CD8-positive, alpha-beta memory T cell (primary cell): ENCODE results near the gene NFIX. TPM values are rescaled to one million over a fixed set of nuclear protein-coding genes. Genes with fewer than 3 reads are reported as not detected.

ENCODE experiments used
- CTCF ChIA-PET: fragments of 350-600 bp; sonication (Branson Sonifier 250); formaldehyde crosslinking; loops from one replicate; lab custom pipeline; 2021; ENCODE audit warnings: antibody characterized with exemption; lab: Charles Lee
- POLR2A ChIA-PET: fragments of 350-600 bp; sonication (Branson Sonifier 250); formaldehyde crosslinking; loops from one replicate; lab custom pipeline; 2021; ENCODE audit warnings: antibody characterized with exemption; lab: Charles Lee
- DNase-seq, 5 donors: peaks; one replicate each; pipeline versions ENCODE4 v3.0.0 to v3.0.0-alpha.2; 2020 to 2022; ENCODE audit warnings: mixed read lengths in 1 of 5
- H3K27ac ChIP-seq: one replicate; pipeline ENCODE4 v1.7.0; 2013; ENCODE audit warnings: low read depth, mild to moderate bottlenecking, low read length, moderate library complexity
- H3K27me3 ChIP-seq: 2 replicates; pipeline ENCODE4 v1.7.0; 2013; ENCODE audit warnings: low read length, mild to moderate bottlenecking; ENCODE audit not compliant: insufficient read depth, poor library complexity, severe bottlenecking
- H3K36me3 ChIP-seq: 2 replicates; pipeline ENCODE4 v1.7.0; 2013; ENCODE audit warnings: mild to moderate bottlenecking, low read length, moderate library complexity; ENCODE audit not compliant: insufficient read depth
- H3K4me1 ChIP-seq: 2 replicates; pipeline ENCODE4 v1.7.0; 2013; ENCODE audit warnings: mild to moderate bottlenecking, low read length, moderate library complexity; ENCODE audit not compliant: insufficient read depth
- H3K4me3 ChIP-seq: 2 replicates; pipeline ENCODE4 v1.7.0; 2013; ENCODE audit warnings: mild to moderate bottlenecking, low read length
- H3K9me3 ChIP-seq: 2 replicates; pipeline ENCODE4 v1.7.0; 2013; ENCODE audit warnings: mild to moderate bottlenecking, low read length
- H3K27ac Mint-ChIP-seq, 8 donors: one replicate each; pipeline ENCODE4 v1.8.0; 2020 to 2021; ENCODE audit warnings: mixed read lengths in 8 of 8, mild to moderate bottlenecking in 6 of 8, inconsistent platforms in 3 of 8, moderate library complexity in 3 of 8
- H3K27me3 Mint-ChIP-seq, 2 donors: one replicate each; pipeline ENCODE4 v1.8.0; 2020 to 2021; ENCODE audit warnings: mixed read lengths in 2 of 2, mild to moderate bottlenecking in 1 of 2, moderate library complexity in 1 of 2
- H3K36me3 Mint-ChIP-seq, 3 donors: one replicate each; pipeline ENCODE4 v1.8.0; 2020 to 2021; ENCODE audit warnings: mixed read lengths in 3 of 3, inconsistent platforms in 1 of 3, mild to moderate bottlenecking in 1 of 3
- H3K4me1 Mint-ChIP-seq, 3 donors: one replicate each; pipeline ENCODE4 v1.8.0; 2020 to 2021; ENCODE audit warnings: mixed read lengths in 3 of 3, inconsistent platforms in 1 of 3, mild to moderate bottlenecking in 1 of 3
- H3K4me3 Mint-ChIP-seq, 7 donors: one replicate each; pipeline ENCODE4 v1.8.0; 2020 to 2021; ENCODE audit warnings: mixed read lengths in 7 of 7, mild to moderate bottlenecking in 6 of 7, moderate library complexity in 4 of 7, inconsistent platforms in 2 of 7
- H3K9me3 Mint-ChIP-seq, 5 donors: one replicate each; pipeline ENCODE4 v1.8.0; 2020 to 2022; ENCODE audit warnings: mixed read lengths in 5 of 5, mild to moderate bottlenecking in 3 of 5, moderate library complexity in 2 of 5, inconsistent platforms in 1 of 5
- polyA plus RNA-seq: library from polyadenylated mRNA; unstranded; fragments of 300-500 nt; fragmentation: Illumina TruSeq; gene quantifications from one replicate; pipeline ENCODE4 v1.2.3, GENCODE V29; 2021
- total RNA-seq, 2 experiments: library from RNA; stranded (reverse); gene quantifications; one replicate each; pipeline ENCODE4 v1.2.3, GENCODE V29; 2021

The NFIX gene
- total and polyA plus RNA-seq, 3 experiments from 2014 or later: 0.94 to 2.8 (median 2.3) TPM

DNA sequence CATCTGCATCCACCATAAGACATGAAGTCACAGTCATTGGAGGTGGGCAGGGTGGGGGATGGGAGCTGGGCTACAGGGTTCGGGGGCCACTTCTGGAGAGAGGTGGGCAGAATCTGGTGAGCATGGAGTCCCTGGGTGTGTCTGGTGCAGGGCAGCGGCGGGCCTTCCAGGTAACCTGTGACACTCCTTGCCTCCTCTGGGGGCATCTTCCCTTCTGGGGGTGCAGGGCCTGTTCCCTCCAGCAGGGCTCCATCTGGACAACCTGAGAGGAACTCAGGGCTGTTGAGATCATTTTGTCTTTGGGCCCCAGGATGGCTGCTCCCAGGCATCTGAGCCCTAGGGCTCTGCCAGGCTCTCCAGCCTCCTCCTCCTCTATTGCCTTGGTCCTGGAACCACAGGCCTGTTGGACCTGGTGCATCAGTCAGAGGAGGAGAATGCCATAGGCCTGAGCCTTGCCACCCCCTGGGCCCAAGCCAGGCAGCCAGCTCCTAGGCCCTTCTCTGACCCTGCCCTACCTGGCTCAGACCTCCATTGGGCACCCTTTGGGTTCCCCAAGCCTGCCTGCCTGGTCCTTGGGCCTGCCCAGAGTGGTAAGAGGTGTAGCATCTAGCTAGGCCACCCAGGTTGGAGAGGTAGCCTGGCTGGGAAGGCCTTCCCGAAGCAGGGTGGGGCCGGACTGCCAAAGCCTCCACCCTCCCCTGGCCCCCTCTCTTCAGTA, 94.0 kb downstream of the NFIX start:
- DNase-seq: no peak
- H3K9me3 Mint-ChIP-seq: no peaks in the 10 kb centered on the region
- Histone ChIP-seq H3K4me3 (no peak overlapping the region), H3K4me1 (no peaks in the 10 kb centered on the region), H3K27ac (no peak overlapping the region), H3K9me3 (no peaks in the 10 kb centered on the region), H3K27me3 (no peaks in the 10 kb centered on the region), H3K36me3 (no peaks in the 10 kb centered on the region)
- no peaks in the 10 kb centered on the region for H3K36me3 Mint-ChIP-seq
- H3K4me1 Mint-ChIP-seq: peaks cover 0 to 3% (median 0%) of the 10 kb centered on the region in 3 donors
- POLR2A ChIA-PET: no interaction called here
- CTCF ChIA-PET: interaction anchor here (1.6 to 2.0 kb wide), 2 partner anchors 28 to 124 kb away, joined by 5 to 7 read pairs; no protein-coding TSS in a partner anchor
- no peak overlapping the region for H3K27ac Mint-ChIP-seq
- peaks cover 0 to 4% of the 10 kb centered on the region in 2 donors for H3K27me3 Mint-ChIP-seq
- no peak overlapping the region for H3K4me3 Mint-ChIP-seq

DNA sequence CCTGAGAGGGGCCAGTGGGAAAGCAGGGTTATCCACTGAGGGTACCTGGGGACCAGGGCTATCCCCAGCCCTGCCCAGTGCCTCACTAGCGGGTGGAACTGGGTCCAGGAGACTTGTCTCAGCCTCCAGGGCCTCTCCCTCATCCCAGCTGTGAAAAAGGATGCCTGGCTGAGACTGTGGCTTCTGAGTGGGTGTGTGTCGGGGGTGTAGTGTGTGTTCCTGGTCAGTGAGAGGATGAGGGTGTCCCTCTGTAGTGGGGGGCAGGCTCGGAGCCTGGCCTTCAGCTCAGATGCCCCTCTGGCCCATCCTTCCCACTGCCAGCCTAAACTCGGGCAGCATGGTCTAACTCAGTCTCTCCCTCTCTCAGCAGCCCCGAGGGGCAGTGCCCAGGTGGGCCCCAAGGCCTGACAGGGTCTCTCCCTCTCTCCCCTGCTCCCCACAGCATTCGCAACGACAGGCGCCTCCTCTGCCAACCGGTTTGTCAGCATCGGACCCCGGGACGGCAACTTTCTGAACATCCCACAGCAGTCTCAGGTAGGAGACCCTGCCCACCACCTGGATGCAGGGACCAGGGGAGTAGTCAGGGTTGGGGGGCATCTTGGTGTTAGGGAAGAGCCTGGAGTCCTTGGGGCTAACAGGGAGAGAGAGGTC, 94.7 kb downstream of the NFIX start:
- Mint-ChIP-seq H3K27me3 (peaks cover 4 to 7% of the 10 kb centered on the region in 2 donors), H3K27ac (peak overlapping the region in 1 of 8 donors; percentile 24), H3K9me3 (no peaks in the 10 kb centered on the region), H3K4me3 (no peak overlapping the region), H3K36me3 (no peaks in the 10 kb centered on the region), H3K4me1 (peaks cover 0 to 7% (median 2%) of the 10 kb centered on the region in 3 donors)
- Histone ChIP-seq H3K27ac (no peak overlapping the region), H3K4me3 (no peak overlapping the region), H3K27me3 (no peaks in the 10 kb centered on the region), H3K4me1 (peaks cover 4% of the 10 kb centered on the region), H3K9me3 (no peaks in the 10 kb centered on the region), H3K36me3 (no peaks in the 10 kb centered on the region)
- POLR2A ChIA-PET: no interaction called here
- no peak for DNase-seq
- CTCF ChIA-PET: interaction anchor here (1.6 to 2.0 kb wide), 2 partner anchors 29 to 125 kb away, joined by 5 to 7 read pairs; no protein-coding TSS in a partner anchor

DNA sequence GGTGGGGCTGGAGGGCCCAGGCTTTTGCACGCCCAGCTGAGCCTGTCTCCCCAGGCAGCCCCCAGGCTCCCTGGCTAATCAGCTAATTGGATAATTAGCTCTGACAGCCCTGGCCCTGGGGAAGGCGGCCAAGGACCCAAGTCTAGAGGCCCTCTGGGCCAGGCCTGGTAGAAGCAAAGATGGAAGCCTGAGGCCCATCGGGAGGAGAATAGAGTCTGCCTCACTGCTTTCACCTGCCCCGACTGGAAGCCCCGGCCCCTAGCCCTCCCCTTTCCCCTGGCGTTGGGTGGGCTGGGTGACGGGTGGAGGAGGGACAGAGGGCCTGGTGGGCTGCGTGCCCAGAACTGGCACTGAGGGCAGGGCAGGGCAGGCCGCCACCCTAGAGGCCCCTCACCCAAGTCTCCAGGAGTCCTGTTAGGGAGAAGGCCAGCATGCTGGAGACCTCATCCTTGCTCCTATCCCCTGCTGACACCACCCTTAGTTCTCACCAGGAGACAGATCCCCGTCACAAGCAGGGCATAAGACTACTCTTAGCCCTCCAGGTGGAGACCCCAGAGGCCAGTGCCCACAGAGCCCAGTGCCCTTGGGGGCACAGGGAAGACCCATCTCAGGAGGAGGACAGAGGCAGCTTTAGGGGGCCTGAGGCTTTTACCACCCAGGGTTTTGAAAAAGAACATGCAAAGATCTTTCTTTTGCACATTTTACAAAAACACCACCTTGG, 95.4 kb downstream of the NFIX start:
- peaks cover 0 to 9% (median 3%) of the 10 kb centered on the region in 3 donors for H3K4me1 Mint-ChIP-seq
- Histone ChIP-seq H3K4me1 (peaks cover 10% of the 10 kb centered on the region), H3K4me3 (no peak overlapping the region), H3K36me3 (no peaks in the 10 kb centered on the region), H3K9me3 (no peaks in the 10 kb centered on the region), H3K27ac (no peak overlapping the region), H3K27me3 (no peaks in the 10 kb centered on the region)
- peaks cover 4 to 7% of the 10 kb centered on the region in 2 donors for H3K27me3 Mint-ChIP-seq
- CTCF ChIA-PET: interaction anchor here (1.0 to 2.0 kb wide), 3 partner anchors 9 to 125 kb away, joined by 4 to 8 read pairs (median 7); no protein-coding TSS in a partner anchor
- H3K9me3 Mint-ChIP-seq: no peaks in the 10 kb centered on the region
- no peaks in the 10 kb centered on the region for H3K36me3 Mint-ChIP-seq
- no peak overlapping the region for H3K27ac Mint-ChIP-seq
- H3K4me3 Mint-ChIP-seq: no peak overlapping the region
- DNase-seq: no peak
- POLR2A ChIA-PET: no interaction called here

DNA sequence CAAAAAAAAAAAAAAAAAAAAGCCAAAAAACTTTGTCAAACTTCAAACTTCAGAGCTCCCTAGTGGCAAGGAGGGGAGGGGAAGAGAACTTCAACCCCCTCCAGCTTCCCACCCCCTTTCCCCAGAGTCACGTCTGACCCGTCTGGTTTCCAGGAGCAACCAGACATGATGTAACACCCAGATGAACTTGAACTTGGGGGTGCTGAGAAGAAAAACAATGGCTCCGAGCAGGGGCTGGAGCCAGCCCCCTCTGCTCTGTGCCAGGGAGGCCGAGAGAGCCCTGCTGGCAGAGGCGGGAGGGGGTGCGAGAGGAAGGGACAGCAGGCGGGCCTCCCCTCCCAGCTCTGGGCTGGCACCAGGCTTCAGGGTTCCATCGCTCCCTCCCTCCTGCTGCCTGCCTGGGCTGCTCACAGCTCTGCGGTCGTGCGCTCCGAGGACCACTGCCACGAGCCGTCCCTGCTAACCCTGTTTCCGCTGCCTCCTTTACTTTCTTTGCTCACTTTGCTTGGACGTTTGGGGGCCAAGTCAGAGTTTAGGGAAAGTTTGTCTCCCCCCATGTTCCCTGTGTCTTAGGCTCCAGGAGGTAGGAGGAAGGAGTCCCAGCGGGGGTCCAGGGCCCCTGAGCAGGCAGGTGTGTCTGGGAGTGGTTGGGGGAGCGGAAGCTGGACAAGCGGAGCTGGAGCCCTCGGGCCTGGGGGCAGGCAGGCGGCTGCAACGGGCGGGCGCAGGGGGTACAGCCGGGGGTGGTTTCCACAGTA, 96.3 kb downstream of the NFIX start:
- peaks cover 12 to 13% of the 10 kb centered on the region in 2 donors for H3K27me3 Mint-ChIP-seq
- Histone ChIP-seq H3K36me3 (no peaks in the 10 kb centered on the region), H3K4me1 (peaks cover 19% of the 10 kb centered on the region), H3K4me3 (no peak overlapping the region), H3K27me3 (peaks cover 9% of the 10 kb centered on the region), H3K9me3 (no peaks in the 10 kb centered on the region), H3K27ac (no peak overlapping the region)
- H3K36me3 Mint-ChIP-seq: no peaks in the 10 kb centered on the region
- DNase-seq: no peak
- ChIA-PET POLR2A (interaction anchor here (0.7 kb wide), 1 partner anchor 37 kb away, joined by 6 read pairs; no protein-coding TSS in a partner anchor), CTCF (interaction anchor here (1.0 to 4.9 kb wide), 3 partner anchors 8 to 113 kb away, joined by 4 to 71 read pairs (median 8); no protein-coding TSS in a partner anchor)
- peak overlapping the region in 1 of 8 donors; percentile 68 for H3K27ac Mint-ChIP-seq
- no peaks in the 10 kb centered on the region for H3K9me3 Mint-ChIP-seq
- H3K4me3 Mint-ChIP-seq: no peak overlapping the region
- peaks cover 6 to 18% (median 8%) of the 10 kb centered on the region in 3 donors for H3K4me1 Mint-ChIP-seq

DNA sequence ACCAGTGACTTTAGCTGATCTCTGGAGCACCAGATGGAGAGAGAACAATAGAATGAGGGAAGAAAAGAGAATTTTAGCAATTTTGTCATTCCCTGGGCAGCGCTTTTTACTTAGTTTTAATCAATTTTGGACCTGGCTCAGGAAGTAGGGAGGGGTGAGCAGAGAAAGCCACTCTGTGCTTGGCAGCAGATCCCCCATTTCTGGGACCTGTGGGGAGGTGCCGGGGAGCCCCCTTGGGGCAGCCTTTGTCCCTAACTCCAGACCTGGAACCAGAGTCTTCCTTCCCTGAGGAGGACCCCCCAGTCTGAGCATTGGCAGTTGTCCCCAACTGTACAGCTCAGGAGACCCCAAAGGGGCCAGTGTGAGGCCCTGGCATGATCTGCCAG, 96.9 kb downstream of the NFIX start:
- Mint-ChIP-seq H3K36me3 (no peaks in the 10 kb centered on the region), H3K9me3 (no peaks in the 10 kb centered on the region), H3K27me3 (peaks cover 16 to 17% of the 10 kb centered on the region in 2 donors), H3K27ac (no peak overlapping the region), H3K4me1 (peaks cover 10 to 22% (median 11%) of the 10 kb centered on the region in 3 donors), H3K4me3 (no peak overlapping the region)
- Histone ChIP-seq H3K4me1 (peaks cover 25% of the 10 kb centered on the region), H3K36me3 (no peaks in the 10 kb centered on the region), H3K4me3 (no peak overlapping the region), H3K9me3 (no peaks in the 10 kb centered on the region), H3K27ac (no peak overlapping the region), H3K27me3 (peaks cover 15% of the 10 kb centered on the region)
- DNase-seq: no peak
- POLR2A ChIA-PET: no interaction called here
- CTCF ChIA-PET: interaction anchor here (4.9 kb wide), 1 partner anchor 114 kb away, joined by 71 read pairs; no protein-coding TSS in a partner anchor

DNA sequence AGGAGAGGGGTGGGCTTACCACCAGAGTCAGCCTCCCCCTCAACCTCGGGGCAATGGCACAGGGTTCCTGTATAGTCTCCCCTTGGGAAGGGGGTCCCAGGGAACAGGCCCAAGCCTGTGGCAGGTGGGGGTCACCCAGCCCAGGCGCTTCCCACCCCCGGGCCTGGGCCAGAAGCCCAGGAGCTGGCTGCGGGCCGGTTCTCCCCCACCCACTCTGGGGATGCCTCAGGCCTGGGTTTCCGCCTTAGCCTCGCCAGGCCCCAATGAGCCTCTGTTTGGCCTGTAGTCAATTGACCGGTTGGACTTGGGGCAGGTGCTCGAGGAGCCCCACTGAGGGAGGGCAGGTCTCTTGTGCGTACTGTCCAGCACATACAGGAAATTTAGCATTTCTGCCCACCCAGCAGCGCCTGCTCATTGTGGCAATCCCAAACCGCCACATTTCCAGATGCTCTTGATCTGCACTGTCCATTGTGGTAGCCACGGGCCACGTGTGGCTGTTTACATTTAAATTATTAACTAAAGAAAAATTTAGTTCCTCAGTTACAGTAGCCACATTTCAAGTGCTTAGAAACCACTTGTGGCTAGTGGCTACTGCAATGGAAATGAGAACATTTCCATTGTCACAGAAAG, 97.4 kb downstream of the NFIX start:
- Mint-ChIP-seq H3K9me3 (no peaks in the 10 kb centered on the region), H3K4me1 (peaks cover 11 to 26% (median 12%) of the 10 kb centered on the region in 3 donors), H3K27ac (no peak overlapping the region), H3K4me3 (no peak overlapping the region), H3K36me3 (no peaks in the 10 kb centered on the region), H3K27me3 (peaks cover 17 to 18% of the 10 kb centered on the region in 2 donors)
- DNase-seq: no peak
- Histone ChIP-seq H3K9me3 (no peaks in the 10 kb centered on the region), H3K4me1 (peaks cover 25% of the 10 kb centered on the region), H3K36me3 (no peaks in the 10 kb centered on the region), H3K4me3 (no peak overlapping the region), H3K27ac (no peak overlapping the region), H3K27me3 (peaks cover 17% of the 10 kb centered on the region)
- ChIA-PET POLR2A (no interaction called here), CTCF (interaction anchor here (0.7 to 4.9 kb wide), 7 partner anchors 32 to 170 kb away, joined by 3 to 71 read pairs (median 8); no protein-coding TSS in a partner anchor)
